SK-N-SH (cell line): ENCODE results near the gene EPHA6. TPM values are rescaled to one million over a fixed set of nuclear protein-coding genes. Genes with fewer than 3 reads are reported as not detected.

Experiments used
- CTCF ChIA-PET: fragments of 300-600, 350-600 bp; formaldehyde crosslinking; extraction: SDS; loops from one replicate; lab custom pipeline; 2021; lab: Yijun Ruan, JAX
- POLR2A ChIA-PET: fragments of 350-600 bp; sonication (Branson Sonifier 250); formaldehyde crosslinking; extraction: SDS; loops from one replicate; lab custom pipeline; 2020; ENCODE audit warnings: antibody characterized with exemption, inconsistent platforms; lab: Yijun Ruan, JAX
- DNase-seq: peaks from one replicate; pipeline ENCODE4 v3.0.0; 2012
- H2AFZ ChIP-seq: fragments of 200-600 bp; sonication (generic); 2 replicates; pipeline ENCODE4 v1.8.1; 2016; ENCODE audit warnings: antibody characterized with exemption, mild to moderate bottlenecking, low read depth
- H3F3A ChIP-seq: fragments of 200-600 bp; sonication (generic); replicated peaks from 2 replicates; pipeline ENCODE3; 2016; ENCODE audit warnings: antibody characterized with exemption, mild to moderate bottlenecking; ENCODE audit not compliant: insufficient read depth
- H3K27ac ChIP-seq, 2 experiments: fragments of 200-500 bp in 1 of 2; fragments of 200-600 bp in 1 of 2; sonication (Bioruptor generic) in 1 of 2; sonication (generic), shearing (Covaris generic) in 1 of 2; 2 replicates each; pipeline versions ENCODE4 v1.5.1 to v1.6.1; 2014 to 2016; ENCODE audit warnings: low read depth in 2 of 2, inconsistent platforms in 1 of 2, low read length in 1 of 2, mild to moderate bottlenecking in 1 of 2, mixed read lengths in 1 of 2
- H3K27me3 ChIP-seq: fragments of 200-600 bp; sonication (generic), shearing (Covaris generic); 2 replicates; pipeline ENCODE4 v1.6.1; 2016; ENCODE audit warnings: mixed run types; ENCODE audit not compliant: insufficient read depth
- H3K36me3 ChIP-seq, 2 experiments: fragments of 200-500 bp in 1 of 2; fragments of 200-600 bp in 1 of 2; sonication (Bioruptor generic) in 1 of 2; sonication (generic) in 1 of 2; replicated peaks in 1 of 2; 2 replicates each; pipeline versions ENCODE3 to v1.5.1; 2014 to 2016; ENCODE audit warnings: low read length in 1 of 2, mild to moderate bottlenecking in 1 of 2; ENCODE audit not compliant: insufficient read depth in 2 of 2, control insufficient read depth in 1 of 2
- H3K4me1 ChIP-seq, 2 experiments: fragments of 200-500 bp in 1 of 2; fragments of 200-600 bp in 1 of 2; sonication (Bioruptor generic) in 1 of 2; sonication (generic), shearing (Covaris generic) in 1 of 2; 2 replicates each; pipeline versions ENCODE4 v1.5.1 to v1.6.1; 2014 to 2016; ENCODE audit warnings: low read depth in 1 of 2, low read length in 1 of 2, mixed run types in 1 of 2; ENCODE audit not compliant: insufficient read depth in 2 of 2, control insufficient read depth in 1 of 2
- H3K4me2 ChIP-seq: fragments of 200-600 bp; sonication (generic), shearing (Covaris generic); 2 replicates; pipeline ENCODE4 v1.6.1; 2017; ENCODE audit warnings: mixed run types
- H3K4me3 ChIP-seq, 2 experiments: fragments of 200-500 bp in 1 of 2; fragments of 200-600 bp in 1 of 2; sonication (Bioruptor generic) in 1 of 2; sonication (generic), shearing (Covaris generic) in 1 of 2; 2 replicates each; pipeline versions ENCODE4 v1.5.1 to v1.8.1; 2014 to 2016; ENCODE audit warnings: low read depth in 2 of 2, inconsistent platforms in 1 of 2, low read length in 1 of 2, mild to moderate bottlenecking in 1 of 2, mixed read lengths in 1 of 2, moderate library complexity in 1 of 2
- H3K79me2 ChIP-seq: fragments of 200-600 bp; sonication (generic); 2 replicates; pipeline ENCODE4 v1.8.1; 2017; ENCODE audit warnings: mild to moderate bottlenecking; ENCODE audit not compliant: insufficient read depth
- H3K9ac ChIP-seq: fragments of 200-600 bp; sonication (generic); 2 replicates; pipeline ENCODE4 v1.6.1; 2017; ENCODE audit warnings: mixed run types
- H3K9me2 ChIP-seq: fragments of 200-600 bp; sonication (generic); 2 replicates; pipeline ENCODE4 v1.6.1; 2017; ENCODE audit warnings: mixed run types
- H3K9me3 ChIP-seq: fragments of 200-600 bp; sonication (generic); 2 replicates; pipeline ENCODE4 v1.6.1; 2017; ENCODE audit warnings: mixed run types, mild to moderate bottlenecking, moderate library complexity
- H4K20me1 ChIP-seq: fragments of 200-600 bp; sonication (generic); 2 replicates; pipeline ENCODE4 v1.6.1; 2017; ENCODE audit warnings: mild to moderate bottlenecking, mixed run types; ENCODE audit not compliant: insufficient read depth
- CTCF ChIP-seq: fragments of 200-600 bp; sonication (generic); IDR thresholded peaks from 2 replicates; pipeline ENCODE4 v1.6.1; 2017; ENCODE audit warnings: antibody characterized with exemption, mild to moderate bottlenecking, moderate library complexity
- FOSL2 ChIP-seq: IDR thresholded peaks from 2 replicates; pipeline ENCODE4 v1.4.0; 2012; ENCODE audit warnings: low read depth, mild to moderate bottlenecking, moderate library complexity, borderline replicate concordance
- MAX ChIP-seq: IDR thresholded peaks from 2 replicates; pipeline ENCODE4 v1.4.0; 2012; ENCODE audit warnings: low read depth
- MEF2A ChIP-seq: IDR thresholded peaks from 2 replicates; pipeline ENCODE4 v1.4.0; 2012; ENCODE audit warnings: low read depth, borderline replicate concordance
- MXI1 ChIP-seq: IDR thresholded peaks from 2 replicates; pipeline ENCODE4 v1.6.1; 2012; ENCODE audit warnings: mild to moderate bottlenecking, low read depth, low read length, improper control_type of control experiment
- POLR2AphosphoS5 ChIP-seq: IDR thresholded peaks from 2 replicates; pipeline ENCODE4 v1.6.1; 2012; ENCODE audit warnings: low read depth, low read length
- RCOR1 ChIP-seq: fragments of 150-350 bp; IDR thresholded peaks from 2 replicates; pipeline ENCODE4 v1.6.1; 2017; ENCODE audit warnings: antibody characterized with exemption, low read length
- RFX5 ChIP-seq: IDR thresholded peaks from 2 replicates; pipeline ENCODE4 v1.6.1; 2012; ENCODE audit warnings: mild to moderate bottlenecking, improper control_type of control experiment, low read length
- SMC3 ChIP-seq: IDR thresholded peaks from 2 replicates; pipeline ENCODE4 v1.6.1; 2012; ENCODE audit warnings: low read depth, low read length, improper control_type of control experiment
- TAF1 ChIP-seq: IDR thresholded peaks from 2 replicates; pipeline ENCODE4 v1.6.1; 2012; ENCODE audit warnings: low read depth, mild to moderate bottlenecking, low read length, moderate library complexity, borderline replicate concordance
- TCF12 ChIP-seq: IDR thresholded peaks from 2 replicates; pipeline ENCODE4 v1.4.0; 2012
- YY1 ChIP-seq: IDR thresholded peaks from 2 replicates; pipeline ENCODE4 v1.4.0; 2012; ENCODE audit warnings: low read depth, mild to moderate bottlenecking
- ZBTB33 ChIP-seq: IDR thresholded peaks from 2 replicates; pipeline ENCODE4 v1.4.0; 2012; ENCODE audit warnings: low read depth, borderline replicate concordance
- WGBS: methylation state at CpG from one replicate; pipeline ENCODE4 v1.1.6; 2017; ENCODE audit warnings: low lambda C conversion rate; 5-methylcytosine and 5-hydroxymethylcytosine counted together
- polyA plus RNA-seq, 3 experiments: library from polyadenylated mRNA; depleted of rRNA; stranded (reverse); fragments of >200 nt; gene quantifications; 2 replicates each; pipeline ENCODE4 v1.2.3, GENCODE V29; 2012

EPHA6 gene
- polyA plus RNA-seq, 1 of the 3 experiments (the other 2 are of a cell fraction), result not detected

GRCh38 chr3:97391167-97391566 is 576.8 kb downstream of the EPHA6 start:
- H3K4me1 ChIP-seq, result no peaks in the 10 kb centered on the region
- no peaks in the 10 kb centered on the region for H4K20me1 ChIP-seq
- H3K4me2 ChIP-seq, result no peak overlapping the region
- H3K9me2 ChIP-seq, result no peaks in the 10 kb centered on the region
- H3F3A ChIP-seq, result no peaks in the 10 kb centered on the region
- ChIA-PET CTCF (no interaction called here), POLR2A (no interaction called here)
- no peaks in the 10 kb centered on the region for H3K9me3 ChIP-seq
- TF ChIP-seq MXI1, result no peak
- no peak for TF ChIP-seq RCOR1
- no peaks in the 10 kb centered on the region for H3K79me2 ChIP-seq
- no peak overlapping the region for H3K4me3 ChIP-seq
- no peaks in the 10 kb centered on the region for H3K36me3 ChIP-seq
- 23% methylated on average over 3 of the region's 3 CpGs for WGBS
- H3K27ac ChIP-seq, result no peak overlapping the region
- no peak overlapping the region for H3K9ac ChIP-seq
- DNase-seq, result no peak
- H2AFZ ChIP-seq, result no peak overlapping the region
- H3K27me3 ChIP-seq, result no peaks in the 10 kb centered on the region

GRCh38 chr3:97409612-97410011 is 595.2 kb downstream of the EPHA6 start:
- Histone ChIP-seq H3K4me2 (no peak overlapping the region), H3K36me3 (no peaks in the 10 kb centered on the region), H3K4me1 (no peaks in the 10 kb centered on the region), H3K9me3 (no peaks in the 10 kb centered on the region), H3F3A (no peaks in the 10 kb centered on the region), H3K9me2 (no peaks in the 10 kb centered on the region), H4K20me1 (no peaks in the 10 kb centered on the region), H3K4me3 (no peak overlapping the region), H3K27me3 (no peaks in the 10 kb centered on the region), H3K27ac (no peak overlapping the region), H3K79me2 (no peaks in the 10 kb centered on the region), H3K9ac (no peak overlapping the region), H2AFZ (no peak overlapping the region)
- TF ChIP-seq FOSL2 (no peak), SMC3 (no peak), RFX5 (no peak), TCF12 (no peak), ZBTB33 (no peak), CTCF (no peak)
- DNase-seq, result no peak
- CTCF ChIA-PET, result no interaction called here
- POLR2A ChIA-PET, result no interaction called here

GRCh38 chr3:97421565-97421964 is 607.2 kb downstream of the EPHA6 start:
- no peak overlapping the region for H3K4me3 ChIP-seq
- no peak for TF ChIP-seq TAF1
- no peak for TF ChIP-seq POLR2AphosphoS5
- no peak for TF ChIP-seq MAX
- TF ChIP-seq SMC3, result no peak
- no peak for TF ChIP-seq YY1
- no peak for TF ChIP-seq MEF2A
- no peak for TF ChIP-seq MXI1
- no peaks in the 10 kb centered on the region for H3K79me2 ChIP-seq
- no peak overlapping the region for H3K4me2 ChIP-seq
- no peak overlapping the region for H3K27ac ChIP-seq
- H3K9me3 ChIP-seq, result no peaks in the 10 kb centered on the region
- no peak for DNase-seq
- no peak overlapping the region for H3K9ac ChIP-seq
- no peaks in the 10 kb centered on the region for H3K9me2 ChIP-seq
- H3F3A ChIP-seq, result no peaks in the 10 kb centered on the region
- H2AFZ ChIP-seq, result no peak overlapping the region
- CTCF ChIA-PET, result no interaction called here
- no peaks in the 10 kb centered on the region for H3K36me3 ChIP-seq
- H3K27me3 ChIP-seq, result no peaks in the 10 kb centered on the region
- H3K4me1 ChIP-seq, result no peaks in the 10 kb centered on the region
- no peaks in the 10 kb centered on the region for H4K20me1 ChIP-seq
- POLR2A ChIA-PET, result no interaction called here
